Measurements from ENCODE around the gene KRT4. TPM values are rescaled to one million over a fixed set of nuclear protein-coding genes. Genes with fewer than 3 reads are reported as not detected.

Gene KRT4
- total RNA-seq, 6 experiments from 2014 or later = 0.18 to 0.31 (median 0.30) TPM; not detected in 2

DNA sequence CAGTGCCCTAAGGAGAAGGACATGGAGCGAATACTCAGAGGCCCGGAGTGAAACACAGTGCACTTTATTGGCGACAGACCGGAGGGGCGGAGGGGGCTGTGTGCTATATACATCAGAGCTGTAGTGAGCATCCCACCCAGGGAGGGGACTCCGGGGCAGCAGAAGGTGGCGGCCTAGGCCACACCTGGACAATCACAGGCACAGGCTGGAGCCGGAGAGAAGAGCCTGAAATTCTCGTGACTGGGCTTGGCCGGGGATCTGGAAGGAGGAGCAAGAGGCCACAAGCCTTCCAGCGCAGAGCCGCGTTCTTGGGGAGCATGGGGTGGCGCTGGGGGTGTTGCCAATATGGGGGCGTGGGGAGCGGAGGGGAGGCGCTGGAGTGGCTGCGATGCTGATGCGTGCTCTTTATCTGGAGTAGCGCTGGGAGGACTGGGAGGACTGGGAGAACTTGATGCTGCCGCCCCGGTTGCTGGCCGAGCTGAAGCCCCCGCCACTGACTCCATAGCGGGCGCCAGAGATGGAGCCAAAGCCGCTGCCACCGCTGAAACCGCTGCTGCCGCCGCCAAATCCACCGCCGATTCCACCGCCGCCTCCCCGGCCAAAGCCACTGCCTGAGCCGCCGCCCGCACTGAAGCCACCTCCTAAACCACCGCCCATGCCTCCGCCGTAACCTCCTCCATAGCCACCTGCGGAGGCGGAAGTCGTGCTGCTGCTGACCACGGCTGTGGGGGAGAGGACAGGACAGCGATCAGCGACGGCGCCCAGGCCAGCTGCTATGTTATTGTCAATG, 24.1 kb downstream of the KRT4 start:
- no peaks in the 10 kb centered on the region for H3K9me3 Mint-ChIP-seq
- H3K4me3 Mint-ChIP-seq = no peak overlapping the region
- peaks cover 45% of the 10 kb centered on the region for H3K27me3 Mint-ChIP-seq (ENCODE audit: insufficient read depth)
- DNase-seq = no peak
- no peak overlapping the region for H3K27ac Mint-ChIP-seq
- TF ChIP-seq, protein P1, sequence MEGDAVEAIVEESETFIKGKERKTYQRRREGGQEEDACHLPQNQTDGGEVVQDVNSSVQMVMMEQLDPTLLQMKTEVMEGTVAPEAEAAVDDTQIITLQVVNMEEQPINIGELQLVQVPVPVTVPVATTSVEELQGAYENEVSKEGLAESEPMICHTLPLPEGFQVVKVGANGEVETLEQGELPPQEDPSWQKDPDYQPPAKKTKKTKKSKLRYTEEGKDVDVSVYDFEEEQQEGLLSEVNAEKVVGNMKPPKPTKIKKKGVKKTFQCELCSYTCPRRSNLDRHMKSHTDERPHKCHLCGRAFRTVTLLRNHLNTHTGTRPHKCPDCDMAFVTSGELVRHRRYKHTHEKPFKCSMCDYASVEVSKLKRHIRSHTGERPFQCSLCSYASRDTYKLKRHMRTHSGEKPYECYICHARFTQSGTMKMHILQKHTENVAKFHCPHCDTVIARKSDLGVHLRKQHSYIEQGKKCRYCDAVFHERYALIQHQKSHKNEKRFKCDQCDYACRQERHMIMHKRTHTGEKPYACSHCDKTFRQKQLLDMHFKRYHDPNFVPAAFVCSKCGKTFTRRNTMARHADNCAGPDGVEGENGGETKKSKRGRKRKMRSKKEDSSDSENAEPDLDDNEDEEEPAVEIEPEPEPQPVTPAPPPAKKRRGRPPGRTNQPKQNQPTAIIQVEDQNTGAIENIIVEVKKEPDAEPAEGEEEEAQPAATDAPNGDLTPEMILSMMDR (IDR thresholded peaks at IDR 0.05) = no peak
- H3K36me3 Mint-ChIP-seq (ENCODE audit: low read depth) = no peaks in the 10 kb centered on the region; the same call in 1 of the 2 replicates
- H3K4me1 Mint-ChIP-seq (ENCODE audit: low read depth) = peaks cover 11% of the 10 kb centered on the region

DNA sequence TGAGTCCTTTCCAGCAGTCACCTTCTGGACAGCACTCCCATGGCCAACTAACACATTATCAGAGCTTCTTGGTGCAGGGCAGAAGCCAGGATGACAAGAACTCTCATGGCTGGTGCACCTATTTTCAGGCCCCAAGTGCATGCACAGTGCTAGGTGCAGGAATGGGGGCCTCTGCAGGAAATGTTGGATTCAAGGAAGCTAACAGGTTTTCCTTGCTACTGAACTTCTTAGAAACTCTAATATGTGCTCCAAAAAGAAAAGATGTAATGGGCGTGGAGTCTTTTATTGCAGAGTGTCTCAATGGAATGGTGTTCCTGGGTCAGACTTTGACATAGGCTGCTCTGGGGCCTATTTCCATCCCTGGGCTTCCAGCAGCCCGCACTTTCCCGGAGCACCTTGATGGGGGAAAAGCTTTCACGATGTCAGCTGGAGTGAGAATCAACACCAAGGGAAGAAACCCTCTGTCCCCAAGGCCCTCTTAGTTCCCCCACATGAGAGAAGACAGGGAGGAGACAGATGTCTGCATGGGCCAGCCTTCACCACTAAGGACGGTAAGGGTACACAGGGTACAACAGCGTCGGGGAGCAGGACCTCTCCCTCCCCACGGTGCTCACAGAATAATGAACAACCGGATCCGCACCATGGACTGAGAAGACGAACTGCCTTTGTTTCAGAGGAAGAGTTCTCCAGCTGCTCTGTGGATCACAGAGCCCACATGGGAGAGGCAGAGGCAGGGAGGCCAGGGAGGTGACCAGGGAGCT, 24.9 kb downstream of the KRT4 start:
- Mint-ChIP-seq H3K9me3 (no peaks in the 10 kb centered on the region), H3K27ac (no peak overlapping the region), H3K4me3 (no peak overlapping the region), H3K36me3 (ENCODE audit: low read depth) (no peaks in the 10 kb centered on the region; the same call in 1 of the 2 replicates), H3K4me1 (ENCODE audit: low read depth) (peaks cover 3% of the 10 kb centered on the region), H3K27me3 (ENCODE audit: insufficient read depth) (peaks cover 52% of the 10 kb centered on the region)
- no peak for DNase-seq
- TF ChIP-seq, protein P1 (IDR thresholded peaks at IDR 0.05) = no peak

DNA sequence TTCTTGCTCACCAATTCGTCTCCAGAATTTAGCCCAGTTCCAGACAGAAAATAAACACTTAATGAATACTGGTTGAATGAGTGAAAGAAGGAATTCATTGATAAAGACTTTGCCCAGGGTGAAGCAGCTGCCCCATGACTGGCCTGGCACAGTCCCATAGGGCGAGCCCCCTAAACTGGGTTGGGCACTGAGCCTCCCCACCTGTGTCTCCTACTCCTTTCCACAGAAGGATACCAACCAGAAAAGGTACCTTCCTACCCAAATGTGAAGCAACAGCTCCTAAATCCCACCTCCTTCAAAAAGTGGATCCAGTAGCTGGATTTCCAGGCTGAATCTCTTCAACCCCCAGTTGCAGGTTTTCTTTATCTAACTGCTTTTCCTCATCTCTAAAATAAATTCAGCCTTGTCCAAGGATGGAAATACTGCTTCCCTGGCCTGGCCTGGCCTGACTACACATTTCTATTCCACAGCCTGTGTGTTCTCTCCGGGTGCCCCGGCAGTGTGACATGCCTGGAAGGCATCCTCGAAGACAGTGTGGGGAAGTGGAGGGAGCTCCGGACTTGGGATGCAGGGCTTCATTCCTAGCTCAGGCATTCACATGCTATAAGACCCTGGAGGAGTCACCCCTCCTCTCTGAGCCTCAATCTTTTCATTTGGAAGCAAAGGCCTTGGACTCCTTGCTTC, 25.6 kb downstream of the KRT4 start:
- H3K36me3 Mint-ChIP-seq (ENCODE audit: low read depth) = no peaks in the 10 kb centered on the region; the same call in 1 of the 2 replicates
- H3K27ac Mint-ChIP-seq = no peak overlapping the region
- peaks cover 53% of the 10 kb centered on the region for H3K27me3 Mint-ChIP-seq (ENCODE audit: insufficient read depth)
- H3K4me1 Mint-ChIP-seq (ENCODE audit: low read depth) = no peaks in the 10 kb centered on the region
- TF ChIP-seq, protein P1 (IDR thresholded peaks at IDR 0.05) = no peak
- DNase-seq = no peak
- no peak overlapping the region for H3K4me3 Mint-ChIP-seq
- H3K9me3 Mint-ChIP-seq = no peaks in the 10 kb centered on the region

DNA sequence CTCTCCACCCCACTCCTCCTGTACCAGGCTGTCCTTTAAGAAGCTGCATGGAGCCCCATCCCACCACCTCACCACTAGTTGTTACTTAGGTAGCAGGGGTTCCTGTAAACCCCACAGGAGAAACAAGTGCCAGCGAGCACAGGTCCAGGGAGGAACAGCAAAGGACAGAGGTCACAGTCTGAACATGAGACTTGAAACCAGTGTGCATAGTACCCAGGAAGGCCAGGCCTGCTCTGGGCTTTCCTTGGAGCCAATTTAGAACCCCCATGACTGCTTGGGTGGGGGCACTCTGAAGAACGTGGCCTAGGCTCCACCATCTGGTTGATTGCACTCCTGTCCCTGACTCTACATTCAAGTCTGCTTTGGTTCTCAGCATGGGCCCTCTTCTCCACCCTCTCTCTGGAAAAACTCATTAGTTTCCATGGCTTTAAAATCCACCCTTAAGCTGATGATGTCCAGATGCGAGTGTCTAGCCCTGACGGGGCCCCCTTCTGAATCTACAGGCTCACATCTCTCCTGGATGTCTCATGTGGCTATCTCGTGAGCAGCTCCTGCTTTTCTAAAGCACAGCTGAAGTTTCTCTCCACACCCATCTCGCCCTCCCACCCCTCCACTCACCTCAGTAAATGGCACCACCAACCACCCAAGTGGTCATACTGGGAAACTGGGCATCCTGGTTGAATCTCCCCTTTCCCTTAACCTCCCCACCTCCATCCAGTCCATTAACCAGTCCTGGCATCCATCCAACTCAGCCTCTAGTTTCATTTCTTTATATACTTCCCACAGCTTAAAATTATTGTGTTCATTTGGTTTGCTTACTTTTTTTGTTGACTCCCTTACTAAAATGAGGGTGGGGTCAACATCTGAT, 26.4 kb downstream of the KRT4 start:
- Mint-ChIP-seq H3K4me3 (no peak overlapping the region), H3K36me3 (ENCODE audit: low read depth) (no peaks in the 10 kb centered on the region; the same call in 1 of the 2 replicates), H3K9me3 (no peaks in the 10 kb centered on the region), H3K27ac (no peak overlapping the region), H3K4me1 (ENCODE audit: low read depth) (no peaks in the 10 kb centered on the region), H3K27me3 (ENCODE audit: insufficient read depth) (peaks cover 49% of the 10 kb centered on the region)
- TF ChIP-seq, protein P1 (IDR thresholded peaks at IDR 0.05) = no peak
- DNase-seq = no peak

DNA sequence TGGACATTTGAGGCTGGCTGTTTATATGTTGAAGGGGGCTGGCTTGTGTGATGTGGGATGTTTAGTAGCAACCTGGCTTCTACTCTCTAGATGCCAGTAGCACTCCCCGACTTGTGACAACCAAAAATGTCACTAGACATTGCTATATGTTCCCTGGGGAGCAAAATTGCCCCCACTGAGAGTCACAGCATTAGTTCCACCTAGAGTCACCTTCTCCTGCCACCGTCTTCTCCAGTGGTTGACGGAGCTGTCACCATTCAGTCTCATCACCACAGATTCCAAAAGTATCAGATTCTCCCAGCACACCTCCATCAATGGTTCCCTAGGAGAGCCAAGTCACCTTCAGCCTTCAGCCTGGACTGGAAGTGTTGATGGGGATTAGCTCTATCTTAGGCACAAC, 29.0 kb downstream of the KRT4 start:
- no peaks in the 10 kb centered on the region for H3K9me3 Mint-ChIP-seq
- no peaks in the 10 kb centered on the region for H3K4me1 Mint-ChIP-seq (ENCODE audit: low read depth)
- no peak overlapping the region for H3K27ac Mint-ChIP-seq
- H3K4me3 Mint-ChIP-seq = no peak overlapping the region
- peaks cover 53% of the 10 kb centered on the region for H3K27me3 Mint-ChIP-seq (ENCODE audit: insufficient read depth)
- no peak for DNase-seq
- no peaks in the 10 kb centered on the region; the same call in 1 of the 2 replicates for H3K36me3 Mint-ChIP-seq (ENCODE audit: low read depth)
- TF ChIP-seq, protein P1 (IDR thresholded peaks at IDR 0.05) = no peak

Data from HFFc6 (cell line).